A673 (cell line): ENCODE data around the gene OLFM1. TPM values are rescaled to one million over a fixed set of nuclear protein-coding genes. Genes with fewer than 3 reads are reported as not detected.

Experiments used
- BruUV-seq: library from RNA; stranded (reverse); fragments of 400-500 nt; replicated peaks from 2 replicates; lab custom pipeline; 2021; lab: Mats Ljungman, UMichigan
- CTCF ChIA-PET: fragments of 300-600 bp; sonication (Branson Sonifier 250); formaldehyde crosslinking; loops from one replicate; lab custom pipeline; 2022; ENCODE audit warnings: antibody characterized with exemption; lab: Charles Lee
- POLR2A ChIA-PET: fragments of 300-600 bp; sonication (Branson Sonifier 250); formaldehyde crosslinking; loops from one replicate; lab custom pipeline; 2022; ENCODE audit warnings: antibody characterized with exemption; ENCODE audit not compliant: low non-redundant PET; lab: Charles Lee
- DNase-seq: peaks from one replicate; pipeline ENCODE4 v3.0.0-alpha.2; 2015; ENCODE audit warnings: low spot score
- H3K27ac ChIP-seq: fragments of 200-600 bp; sonication (generic); 2 replicates; pipeline ENCODE4 v1.5.1; 2016; ENCODE audit warnings: mixed run types, low read depth, mild to moderate bottlenecking, mixed read lengths, antibody characterized with exemption, low read length; ENCODE audit not compliant: poor library complexity, severe bottlenecking
- H3K27me3 ChIP-seq: fragments of 200-600 bp; sonication (generic); replicated peaks from 2 replicates; pipeline ENCODE4 v1.6.1; 2017; ENCODE audit warnings: mixed run types, low read depth, mild to moderate bottlenecking, mixed read lengths, antibody characterized with exemption, low read length; ENCODE audit not compliant: insufficient read depth, poor library complexity
- H3K36me3 ChIP-seq: fragments of 200-600 bp; sonication (generic); 2 replicates; pipeline ENCODE4 v1.6.1; 2016; ENCODE audit warnings: mixed run types, mild to moderate bottlenecking, mixed read lengths, antibody characterized with exemption, low read length; ENCODE audit not compliant: insufficient read depth, poor library complexity, severe bottlenecking
- H3K4me1 ChIP-seq: fragments of 200-600 bp; sonication (generic); 2 replicates; pipeline ENCODE4 v1.6.1; 2017; ENCODE audit warnings: mixed run types, mild to moderate bottlenecking, mixed read lengths, antibody characterized with exemption, low read length; ENCODE audit not compliant: insufficient read depth, poor library complexity, severe bottlenecking
- H3K4me3 ChIP-seq: fragments of 200-600 bp; sonication (generic); 2 replicates; pipeline ENCODE4 v1.5.1; 2016; ENCODE audit warnings: low read depth, mixed run types, mild to moderate bottlenecking, mixed read lengths, low read length; ENCODE audit not compliant: poor library complexity, severe bottlenecking
- H3K9me3 ChIP-seq: fragments of 200-600 bp; sonication (generic); 2 replicates; pipeline ENCODE4 v1.6.1; 2016; ENCODE audit warnings: mixed run types, low read depth, mild to moderate bottlenecking, mixed read lengths, antibody characterized with exemption, low read length; ENCODE audit not compliant: poor library complexity, severe bottlenecking
- CTCF ChIP-seq: fragments of 300-800, 200-600 bp; sonication (generic); conservative IDR thresholded peaks from 2 replicates; pipeline ENCODE4 v1.5.1; 2017; ENCODE audit warnings: low read depth, mild to moderate bottlenecking, antibody characterized with exemption, low read length, moderate library complexity, mixed read lengths
- EZH2 ChIP-seq: fragments of 200-600 bp; sonication (generic); IDR thresholded peaks from 2 replicates; pipeline ENCODE4 v1.6.1; 2017; ENCODE audit warnings: borderline replicate concordance, low read depth, mild to moderate bottlenecking, mixed read lengths, antibody characterized with exemption, low read length; ENCODE audit not compliant: poor library complexity, severe bottlenecking
- intact Hi-C: fragments of 100-400 bp; cut with micrococcal nuclease; formaldehyde crosslinking; loops from one replicate; pipeline ENCODE4 v1.10.0; 2022; ENCODE audit not compliant: unreplicated experiment
- total RNA-seq: library from RNA; stranded (reverse); gene quantifications from 2 replicates; pipeline ENCODE4 v1.2.3, GENCODE V29; 2021

OLFM1 gene
- total RNA-seq, 1 experiment from 2014 or later: 308 TPM

GRCh38 chr9:135131488-135131887, 44.0 kb downstream of the OLFM1 start:
- Histone ChIP-seq H3K36me3 (no peaks in the 10 kb centered on the region), H3K4me1 (peaks cover 16% of the 10 kb centered on the region), H3K4me3 (no peak overlapping the region), H3K27me3 (no peaks in the 10 kb centered on the region), H3K27ac (no peak overlapping the region), H3K9me3 (peaks cover 6% of the 10 kb centered on the region)
- POLR2A ChIA-PET: no interaction called here
- TF ChIP-seq CTCF: no peak
- TF ChIP-seq EZH2: no peak
- intact Hi-C loops: no loop called here
- no TSS peak for BruUV-seq
- DNase-seq: no peak
- CTCF ChIA-PET: interaction anchor here (0.5 kb wide), 1 partner anchor 94 kb away, joined by 3 read pairs; no protein-coding TSS in a partner anchor

DNA sequence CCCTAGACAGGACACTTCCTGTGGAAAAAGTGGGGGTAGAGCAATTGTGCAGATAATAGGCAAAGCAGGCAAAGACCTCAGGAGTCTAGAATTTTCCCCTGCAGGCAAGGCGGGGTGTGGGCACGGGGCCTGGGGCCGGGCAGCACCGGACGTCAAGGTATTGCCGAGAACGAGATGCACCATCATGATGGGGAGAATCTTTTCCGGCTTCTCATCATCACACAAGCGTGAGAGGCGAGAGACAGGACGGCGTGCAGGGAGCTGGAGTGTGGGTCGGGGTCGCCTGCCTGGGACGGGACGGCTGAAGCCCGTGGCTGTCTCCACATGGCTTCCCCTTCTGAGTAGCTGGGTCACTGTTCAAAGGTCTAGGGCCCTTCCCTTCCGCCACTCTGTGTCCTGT, 44.5 kb downstream of the OLFM1 start:
- no peaks in the 10 kb centered on the region for H3K36me3 ChIP-seq
- no peak overlapping the region for H3K4me3 ChIP-seq
- TF ChIP-seq CTCF (no peak), EZH2 (no peak)
- no peaks in the 10 kb centered on the region for H3K27me3 ChIP-seq
- POLR2A ChIA-PET: interaction anchor here (0.7 kb wide), 1 partner anchor 15 kb away, joined by 5 read pairs; no protein-coding TSS in a partner anchor
- CTCF ChIA-PET: no interaction called here
- no TSS peak for BruUV-seq
- H3K9me3 ChIP-seq: peaks cover 6% of the 10 kb centered on the region
- peaks cover 19% of the 10 kb centered on the region for H3K4me1 ChIP-seq
- no peak overlapping the region for H3K27ac ChIP-seq
- intact Hi-C loops: no loop called here
- no peak for DNase-seq

- H3K9me3 ChIP-seq: peaks cover 11% of the 10 kb centered on the region
- BruUV-seq: no TSS peak
- no peaks in the 10 kb centered on the region for H3K27me3 ChIP-seq
- intact Hi-C loops: no loop called here
- DNase-seq: peak; percentile 60
- CTCF ChIA-PET: no interaction called here
- peaks cover 30% of the 10 kb centered on the region for H3K4me1 ChIP-seq
- TF ChIP-seq CTCF (no peak), EZH2 (no peak)
- no peak overlapping the region for H3K4me3 ChIP-seq
- POLR2A ChIA-PET: no interaction called here
- H3K27ac ChIP-seq: peak overlapping the region; percentile 44
- H3K36me3 ChIP-seq: no peaks in the 10 kb centered on the region
Measured at GRCh38 chr9:135134268-135135022, 47.0 kb downstream of the OLFM1 start.
